Activated naive CD4-positive, alpha-beta T cell treated with anti-CD3 and anti-CD28 coated beads, Interleukin-2, amount 50 U/mL, for 72 hours (primary cell): Measurements from ENCODE around the gene SPOCK2. TPM values are rescaled to one million over a fixed set of nuclear protein-coding genes. Genes with fewer than 3 reads are reported as not detected.

Source experiments
- ATAC-seq, 2 donors: fragments of 150-1000 bp; cut with Tn5 transposase; 2 replicates each; pipeline ENCODE4 v1.10.0; 2021; ENCODE audit warnings: mild to moderate bottlenecking in 2 of 2, moderate library complexity in 2 of 2
- DNase-seq, 2 donors: peaks; one replicate each; pipeline ENCODE4 v3.0.0; 2021 to 2022; ENCODE audit warnings: low spot score in 2 of 2
- H3K27ac Mint-ChIP-seq, 2 donors: one replicate each; pipeline ENCODE4 v1.8.0; 2022; ENCODE audit warnings: mild to moderate bottlenecking in 2 of 2, mixed read lengths in 2 of 2
- H3K36me3 Mint-ChIP-seq, 2 donors: one replicate each; pipeline ENCODE4 v1.8.0; 2022; ENCODE audit warnings: mixed read lengths in 2 of 2
- H3K9me3 Mint-ChIP-seq, 2 donors: one replicate each; pipeline ENCODE4 v1.8.0; 2022; ENCODE audit warnings: mixed read lengths in 2 of 2
- total RNA-seq, 2 donors: library from RNA; stranded (reverse); gene quantifications; one replicate each; pipeline ENCODE4 v1.2.3, GENCODE V29; 2022

SPOCK2 gene
- total RNA-seq, 2 donors from 2014 or later: 170 to 209 TPM

GRCh38 chr10:72069751-72070526, 18.4 kb downstream of the SPOCK2 start:
- Mint-ChIP-seq H3K27ac (peak overlapping the region; percentile 82 to 92), H3K36me3 (peaks cover 17 to 34% of the 10 kb centered on the region in 2 donors), H3K9me3 (no peaks in the 10 kb centered on the region)
- no peak for DNase-seq
- ATAC-seq: no peak

GRCh38 chr10:72068901-72069446, 19.4 kb downstream of the SPOCK2 start:
- ATAC-seq (peak in 1 of 2 donors; percentile 48), DNase-seq (no peak)
- peak overlapping the region; percentile 82 to 92 for H3K27ac Mint-ChIP-seq
- H3K9me3 Mint-ChIP-seq: no peaks in the 10 kb centered on the region
- peaks cover 17 to 34% of the 10 kb centered on the region in 2 donors for H3K36me3 Mint-ChIP-seq

GRCh38 chr10:72068126-72068765, 20.1 kb downstream of the SPOCK2 start:
- H3K27ac Mint-ChIP-seq: peak overlapping the region; percentile 82 to 92
- peaks cover 17 to 28% of the 10 kb centered on the region in 2 donors for H3K36me3 Mint-ChIP-seq
- ATAC-seq (no peak), DNase-seq (no peak)
- no peaks in the 10 kb centered on the region for H3K9me3 Mint-ChIP-seq

GRCh38 chr10:72067463-72068125, 20.8 kb downstream of the SPOCK2 start:
- no peak for ATAC-seq
- DNase-seq: no peak
- H3K36me3 Mint-ChIP-seq: peaks cover 16 to 22% of the 10 kb centered on the region in 2 donors
- no peaks in the 10 kb centered on the region for H3K9me3 Mint-ChIP-seq
- H3K27ac Mint-ChIP-seq: peak overlapping the region; percentile 63 to 82

GRCh38 chr10:72066318-72067284, 21.8 kb downstream of the SPOCK2 start:
- ATAC-seq: no peak
- Mint-ChIP-seq H3K9me3 (no peaks in the 10 kb centered on the region), H3K36me3 (peaks cover 13 to 14% of the 10 kb centered on the region in 2 donors), H3K27ac (peak overlapping the region; percentile 63 to 66)
- no peak for DNase-seq

GRCh38 chr10:72065439-72066025, 22.8 kb downstream of the SPOCK2 start:
- peaks cover 6 to 14% of the 10 kb centered on the region in 2 donors for H3K36me3 Mint-ChIP-seq
- ATAC-seq (no peak), DNase-seq (no peak)
- peak overlapping the region in 1 of 2 donors; percentile 30 for H3K27ac Mint-ChIP-seq
- no peaks in the 10 kb centered on the region for H3K9me3 Mint-ChIP-seq

- DNase-seq (no peak), ATAC-seq (no peak)
- Mint-ChIP-seq H3K27ac (peak overlapping the region; percentile 74 to 93), H3K36me3 (peaks cover 0 to 4% of the 10 kb centered on the region in 2 donors), H3K9me3 (no peaks in the 10 kb centered on the region)
Measured at GRCh38 chr10:72063703-72064391, 24.5 kb downstream of the SPOCK2 start.

- H3K36me3 Mint-ChIP-seq: no peaks in the 10 kb centered on the region
Measured at GRCh38 chr10:72062832-72063702, 25.3 kb downstream of the SPOCK2 start.

GRCh38 chr10:72062382-72062781, 26.0 kb downstream of the SPOCK2 start:
- DNase-seq (no peak), ATAC-seq (no peak)
- Mint-ChIP-seq H3K9me3 (no peaks in the 10 kb centered on the region), H3K36me3 (no peaks in the 10 kb centered on the region), H3K27ac (peak overlapping the region; percentile 25 to 74)

More at GRCh38 chr10:72062832-72063702, 25.3 kb downstream of the SPOCK2 start:
- H3K27ac Mint-ChIP-seq: peak overlapping the region; percentile 39 to 74
- no peaks in the 10 kb centered on the region for H3K9me3 Mint-ChIP-seq
- DNase-seq (no peak), ATAC-seq (no peak)

- no peak for DNase-seq
- Mint-ChIP-seq H3K27ac (peak overlapping the region; percentile 36 to 74), H3K9me3 (no peaks in the 10 kb centered on the region), H3K36me3 (no peaks in the 10 kb centered on the region)
- ATAC-seq: peak in 1 of 2 donors; percentile 4
Measured at GRCh38 chr10:72061930-72062329, 26.4 kb downstream of the SPOCK2 start.

- H3K27ac Mint-ChIP-seq: peak overlapping the region; percentile 74 to 82
- H3K9me3 Mint-ChIP-seq: no peaks in the 10 kb centered on the region
- H3K36me3 Mint-ChIP-seq: no peaks in the 10 kb centered on the region
- DNase-seq (no peak), ATAC-seq (peak in 1 of 2 donors; percentile 18)
Measured at GRCh38 chr10:72061491-72061890, 26.9 kb downstream of the SPOCK2 start.

- peak overlapping the region; percentile 74 to 75 for H3K27ac Mint-ChIP-seq
- ATAC-seq (no peak), DNase-seq (no peak)
- H3K9me3 Mint-ChIP-seq: no peaks in the 10 kb centered on the region
- H3K36me3 Mint-ChIP-seq: no peaks in the 10 kb centered on the region
Measured at GRCh38 chr10:72059843-72060822, 28.2 kb downstream of the SPOCK2 start.
